Measurements from ENCODE around the gene KLK13. TPM values are rescaled to one million over a fixed set of nuclear protein-coding genes. Genes with fewer than 3 reads are reported as not detected.
A peak's percentile ranks its signal among the peaks of the same experiment; 100 is the strongest.

The KLK13 gene
- total RNA-seq, 1 donor from 2014 or later = not detected

GRCh38 chr19:51096473-51097165 is 31.7 kb upstream of the KLK13 start:
- H3K9me3 ChIP-seq (replicated peaks) = no peaks in the 10 kb centered on the region
- H3K27me3 ChIP-seq (ENCODE audit: low read depth) = no peaks in the 10 kb centered on the region
- intact Hi-C loops (cut with micrococcal nuclease) = no loop called here
- H3K4me3 ChIP-seq = no peak overlapping the region
- peaks cover 25% of the 10 kb centered on the region for H3K4me1 ChIP-seq
- H3K36me3 ChIP-seq = no peaks in the 10 kb centered on the region
- no peak for DNase-seq
- H3K27ac ChIP-seq (replicated peaks) = no peak overlapping the region
- TF ChIP-seq CTCF (IDR thresholded peaks at IDR 0.05; ENCODE audit: borderline replicate concordance) = peak; percentile 26

- Histone ChIP-seq H3K4me1 (peaks cover 9% of the 10 kb centered on the region), H3K36me3 (no peaks in the 10 kb centered on the region), H3K27me3 (ENCODE audit: low read depth) (no peaks in the 10 kb centered on the region), H3K9me3 (replicated peaks) (no peaks in the 10 kb centered on the region), H3K27ac (replicated peaks) (no peak overlapping the region), H3K4me3 (no peak overlapping the region)
- TF ChIP-seq CTCF (IDR thresholded peaks at IDR 0.05; ENCODE audit: borderline replicate concordance) = peak; percentile 67
- DNase-seq = no peak
- intact Hi-C loops (cut with micrococcal nuclease) = no loop called here
Observed at GRCh38 chr19:51094696-51095279, 29.9 kb upstream of the KLK13 start.

GRCh38 chr19:51093510-51094345 is 28.8 kb upstream of the KLK13 start:
- no peaks in the 10 kb centered on the region for H3K4me1 ChIP-seq
- no peak for DNase-seq
- intact Hi-C loops (cut with micrococcal nuclease) = no loop called here
- H3K27me3 ChIP-seq (ENCODE audit: low read depth) = no peaks in the 10 kb centered on the region
- TF ChIP-seq CTCF (IDR thresholded peaks at IDR 0.05; ENCODE audit: borderline replicate concordance) = no peak
- no peaks in the 10 kb centered on the region for H3K9me3 ChIP-seq (replicated peaks)
- no peak overlapping the region for H3K4me3 ChIP-seq
- no peaks in the 10 kb centered on the region for H3K36me3 ChIP-seq
- no peak overlapping the region for H3K27ac ChIP-seq (replicated peaks)

- Histone ChIP-seq H3K27me3 (ENCODE audit: low read depth) (no peaks in the 10 kb centered on the region), H3K4me3 (no peak overlapping the region), H3K9me3 (replicated peaks) (no peaks in the 10 kb centered on the region), H3K4me1 (no peaks in the 10 kb centered on the region), H3K27ac (replicated peaks) (no peak overlapping the region), H3K36me3 (no peaks in the 10 kb centered on the region)
- DNase-seq = no peak
- intact Hi-C loops (cut with micrococcal nuclease) = no loop called here
- no peak for TF ChIP-seq CTCF (IDR thresholded peaks at IDR 0.05; ENCODE audit: borderline replicate concordance)
Observed at GRCh38 chr19:51093101-51093500, 28.2 kb upstream of the KLK13 start.

GRCh38 chr19:51091895-51092873 is 27.3 kb upstream of the KLK13 start:
- Histone ChIP-seq H3K4me1 (no peaks in the 10 kb centered on the region), H3K36me3 (no peaks in the 10 kb centered on the region), H3K27ac (replicated peaks) (no peak overlapping the region), H3K9me3 (replicated peaks) (no peaks in the 10 kb centered on the region), H3K27me3 (ENCODE audit: low read depth) (no peaks in the 10 kb centered on the region), H3K4me3 (no peak overlapping the region)
- DNase-seq = no peak
- intact Hi-C loops (cut with micrococcal nuclease) = no loop called here
- no peak for TF ChIP-seq CTCF (IDR thresholded peaks at IDR 0.05; ENCODE audit: borderline replicate concordance)
